Stimulated activated CD4-positive, alpha-beta T cell treated with anti-CD3 and anti-CD28 coated beads, Interleukin-4, amount 100 ng/mL, for 24 hours (primary cell): ENCODE data around the gene ENKUR.

Source experiments
- DNase-seq: peaks from one replicate; pipeline ENCODE4 v3.0.0-alpha.2; 2020

The ENKUR gene, protein sequence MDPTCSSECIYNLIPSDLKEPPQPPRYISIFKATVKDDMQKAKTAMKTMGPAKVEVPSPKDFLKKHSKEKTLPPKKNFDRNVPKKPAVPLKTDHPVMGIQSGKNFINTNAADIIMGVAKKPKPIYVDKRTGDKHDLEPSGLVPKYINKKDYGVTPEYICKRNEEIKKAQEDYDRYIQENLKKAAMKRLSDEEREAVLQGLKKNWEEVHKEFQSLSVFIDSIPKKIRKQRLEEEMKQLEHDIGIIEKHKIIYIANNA

DNA sequence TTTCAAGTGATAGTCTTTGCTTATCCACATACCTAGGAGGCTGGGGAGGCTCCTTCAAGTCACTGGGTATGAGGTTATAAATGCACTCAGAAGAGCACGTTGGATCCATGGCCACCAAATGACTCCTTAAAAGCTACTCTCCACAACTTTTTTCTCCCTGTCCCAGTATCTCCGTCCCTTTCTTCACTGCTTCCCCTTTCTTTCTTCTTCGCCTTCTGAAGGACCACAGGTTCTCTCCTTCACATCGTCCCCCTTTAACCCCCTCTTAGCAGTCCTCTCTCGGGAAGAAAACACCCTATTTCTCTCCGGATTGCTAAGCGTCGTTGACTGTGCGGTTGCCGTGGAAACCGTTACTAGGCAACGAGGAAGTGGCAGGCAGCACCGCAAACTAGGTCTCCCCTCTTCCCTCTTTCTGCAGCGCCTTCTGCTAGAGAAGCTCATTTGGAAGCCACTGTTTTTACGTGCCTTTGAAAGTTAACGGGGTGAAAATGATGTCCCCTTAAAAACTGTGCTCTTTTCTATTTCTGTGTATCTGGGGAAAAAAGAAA, at the start of gene ENKUR:
Gene ENKUR (minus strand): TSS at position 331 of the 548 bp plus-strand sequence. CDS start 222 bp downstream, at position 109.
- peak; percentile 95 for DNase-seq

DNA sequence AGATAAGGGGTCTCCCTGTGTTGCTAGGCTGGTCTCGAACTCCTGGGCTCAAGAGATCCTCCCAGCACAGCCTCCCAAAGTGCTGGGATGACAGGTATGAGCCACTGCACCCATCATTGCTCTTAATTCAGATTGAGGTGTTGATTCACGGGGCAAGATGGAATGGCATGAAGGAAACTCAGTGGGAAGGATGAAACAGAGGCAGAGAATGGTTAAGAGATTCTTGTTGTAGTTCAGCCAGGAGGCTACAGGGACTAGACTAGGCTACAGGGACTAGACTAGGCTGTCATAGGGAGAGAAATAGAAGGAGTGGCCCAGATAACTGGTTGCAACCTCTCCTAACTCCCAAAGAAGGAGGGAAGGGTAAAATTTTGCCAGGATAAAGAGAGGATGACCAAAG, 48.4 kb upstream of the ENKUR start:
- DNase-seq, result no peak

DNA sequence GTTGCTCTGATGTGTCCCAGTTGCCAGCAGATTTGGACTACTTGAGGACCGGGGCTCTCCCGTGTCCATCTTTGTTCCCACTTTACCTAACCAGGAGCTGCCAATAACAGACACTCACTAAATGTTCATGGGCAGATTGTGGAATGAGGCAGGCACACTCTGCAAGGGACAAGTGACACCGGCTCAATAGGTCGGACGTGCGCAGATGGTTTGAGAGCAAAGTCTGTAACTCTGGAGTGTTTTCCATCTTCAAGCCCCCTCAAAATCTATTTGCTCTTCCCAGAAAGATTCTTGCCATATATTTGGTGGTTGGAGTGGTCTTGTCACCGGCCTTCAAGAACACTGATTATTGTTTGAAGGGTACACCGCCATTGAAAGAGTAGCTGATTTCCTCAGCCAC, 47.7 kb upstream of the ENKUR start:
- no peak for DNase-seq

DNA sequence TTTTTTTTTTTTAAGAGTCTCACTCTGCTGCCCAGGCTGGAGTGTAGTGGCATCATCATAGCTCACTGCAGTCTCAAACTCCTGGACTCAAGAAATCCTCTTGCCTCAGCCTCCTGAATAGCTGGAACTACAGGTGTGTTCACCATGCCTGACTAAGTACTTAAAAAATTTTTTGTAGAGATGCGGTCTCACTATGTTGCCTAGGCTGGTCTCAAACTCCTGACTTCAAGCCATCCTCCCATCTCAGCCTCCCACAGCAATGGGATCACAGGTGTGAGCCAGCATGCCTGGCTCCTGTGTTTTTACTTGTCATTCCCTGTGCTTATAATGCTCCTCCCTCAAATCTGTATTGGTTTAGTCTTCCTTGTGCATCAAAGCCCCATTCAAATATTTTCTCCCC, 47.2 kb upstream of the ENKUR start:
- DNase-seq, result no peak

DNA sequence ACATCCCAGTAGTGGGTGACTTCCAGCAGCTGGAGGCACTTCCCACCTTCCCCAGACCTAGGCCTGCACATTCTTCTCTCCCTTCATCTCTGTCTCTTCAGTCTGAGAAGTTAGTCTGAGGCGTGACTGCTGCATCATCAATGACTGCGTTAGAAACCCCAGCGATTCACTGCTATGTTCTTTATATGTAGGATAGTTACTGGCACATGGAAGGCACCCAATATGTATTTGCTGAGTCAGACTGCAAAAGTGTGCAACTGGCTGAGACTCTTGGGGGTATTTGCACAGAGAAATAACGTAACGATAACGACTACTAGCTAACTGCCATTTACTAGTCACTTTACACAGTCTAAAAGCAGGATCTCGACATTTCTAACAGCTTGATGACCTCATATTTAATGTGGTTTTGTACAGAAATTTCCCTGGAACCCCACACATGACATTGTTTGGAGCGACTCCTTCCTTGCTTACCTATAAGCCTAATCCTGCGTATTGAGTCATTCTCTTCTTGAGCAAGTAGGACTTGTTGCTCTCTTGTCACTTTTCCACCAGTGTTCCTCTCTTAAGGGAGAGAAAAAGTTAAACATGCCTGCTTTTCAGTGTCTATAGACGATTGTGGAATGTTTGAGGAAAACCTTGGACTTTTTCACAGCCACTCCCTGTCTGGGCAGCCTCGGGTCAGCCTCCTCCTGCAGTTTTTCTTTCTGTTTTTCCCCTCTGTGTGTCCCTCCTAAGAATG, 45.9 kb upstream of the ENKUR start:
- no peak for DNase-seq

DNA sequence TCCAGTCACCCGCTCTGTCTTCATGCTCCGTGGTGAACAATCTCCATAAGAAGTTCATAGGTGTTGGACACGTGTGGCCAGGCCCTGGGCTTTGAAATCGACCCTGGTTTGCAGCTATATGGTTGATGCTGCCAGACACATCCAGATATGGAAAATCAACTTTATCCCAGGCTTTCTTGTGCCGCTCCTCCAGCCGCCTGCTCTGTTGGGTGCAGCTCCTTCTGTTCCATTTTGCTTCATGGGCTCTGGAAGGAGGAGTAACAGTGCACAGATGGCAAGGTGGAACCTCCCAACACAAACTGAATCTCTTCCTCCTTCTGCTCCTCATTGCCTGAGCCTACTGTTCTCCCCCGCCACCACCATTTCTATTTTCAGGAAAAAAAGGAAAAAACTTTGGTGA, 45.2 kb upstream of the ENKUR start:
- DNase-seq, result no peak

DNA sequence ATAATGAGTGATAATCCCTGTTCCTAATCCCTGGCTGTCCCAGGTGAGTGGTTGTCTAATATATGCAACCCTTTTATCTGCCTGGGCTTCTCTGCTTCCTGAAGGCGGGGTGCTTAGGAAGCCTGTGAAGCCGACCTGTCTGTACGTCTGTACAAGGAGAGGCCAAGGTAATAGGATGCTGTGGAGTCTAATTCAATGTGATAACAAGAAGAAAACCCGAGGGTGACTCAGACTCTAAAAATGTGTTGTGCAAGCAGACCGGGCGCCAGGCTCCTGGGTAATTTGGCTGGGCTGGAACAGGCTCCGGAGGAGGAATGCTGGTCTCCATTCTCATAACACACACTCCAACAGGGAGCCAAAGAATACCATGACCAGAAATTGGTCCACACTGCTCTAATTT, 44.0 kb upstream of the ENKUR start:
- DNase-seq, result no peak

DNA sequence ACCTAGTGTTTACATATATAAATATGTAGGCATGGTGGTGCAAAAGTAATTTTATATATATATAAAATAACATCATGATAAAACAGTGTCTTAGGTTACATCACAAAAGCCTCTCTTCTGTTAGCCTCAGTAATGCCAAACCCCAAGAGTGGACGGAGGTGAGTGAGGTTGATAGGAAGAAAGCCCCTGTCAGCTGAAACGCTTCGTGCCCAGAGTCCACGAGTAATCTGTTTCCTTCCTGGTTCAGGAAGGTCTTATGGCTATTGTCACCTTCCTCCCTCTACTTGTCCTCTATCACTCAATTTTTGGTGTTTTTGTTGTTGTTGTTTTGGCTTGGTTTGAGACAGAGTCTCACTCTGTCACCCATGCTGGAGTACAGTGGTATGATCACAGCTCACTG, 41.9 kb upstream of the ENKUR start:
- DNase-seq, result no peak

DNA sequence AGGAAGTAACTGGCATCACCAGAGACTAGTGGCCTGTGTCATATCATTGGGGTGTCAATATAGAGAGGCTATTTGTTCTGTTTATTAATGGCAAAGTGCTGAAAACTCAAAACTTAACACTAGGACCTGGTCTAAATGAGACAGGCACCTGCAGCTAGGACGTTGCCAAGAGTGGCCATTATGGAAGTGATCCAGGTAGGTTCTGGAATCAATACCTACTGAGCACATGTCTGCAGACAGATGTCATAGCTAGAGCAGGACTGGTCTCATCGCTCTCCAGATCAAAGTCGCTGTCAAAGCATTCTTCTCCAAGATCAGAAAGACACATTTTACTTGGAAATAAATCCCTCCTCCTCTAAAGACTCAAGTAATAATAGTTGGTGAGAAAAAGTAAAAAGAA, 40.8 kb upstream of the ENKUR start:
- DNase-seq, result no peak

DNA sequence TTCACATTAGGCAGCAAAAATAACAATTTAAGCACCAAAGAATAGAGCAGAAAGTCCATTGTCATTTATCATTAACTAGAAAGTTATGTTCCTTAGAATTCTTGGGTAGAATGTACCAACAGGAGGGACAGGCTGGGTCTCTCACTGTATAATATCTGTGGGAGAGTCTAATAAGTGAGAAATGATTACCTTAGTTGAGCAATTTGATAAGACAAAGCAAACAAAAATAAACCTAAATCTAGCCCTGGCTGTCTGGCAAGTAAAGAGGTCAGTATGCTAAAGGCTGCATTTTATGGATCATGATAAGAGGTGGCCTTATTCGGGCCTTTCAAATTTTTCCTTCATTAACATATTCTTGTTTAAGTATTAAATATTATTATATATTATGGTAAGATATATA, 36.1 kb upstream of the ENKUR start:
- no peak for DNase-seq

DNA sequence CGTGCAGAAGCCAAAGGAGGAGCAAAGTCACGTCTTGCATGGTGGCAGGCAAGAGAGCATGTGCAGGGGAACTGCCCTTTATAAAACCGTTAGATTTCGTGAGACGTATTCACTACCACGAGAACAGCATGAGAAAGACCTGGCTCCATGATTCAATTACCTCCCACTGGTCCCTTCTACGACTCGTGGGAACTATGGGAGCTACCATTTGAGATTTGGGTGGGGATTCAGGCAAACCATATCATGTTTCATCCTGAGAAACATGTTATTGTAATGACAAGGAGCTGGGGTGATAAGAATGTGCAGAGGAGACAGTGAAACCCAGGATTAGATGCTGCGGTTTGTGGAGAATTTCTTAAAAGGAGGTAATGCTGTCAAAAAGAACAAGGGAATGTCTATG, 34.4 kb upstream of the ENKUR start:
- no peak for DNase-seq

DNA sequence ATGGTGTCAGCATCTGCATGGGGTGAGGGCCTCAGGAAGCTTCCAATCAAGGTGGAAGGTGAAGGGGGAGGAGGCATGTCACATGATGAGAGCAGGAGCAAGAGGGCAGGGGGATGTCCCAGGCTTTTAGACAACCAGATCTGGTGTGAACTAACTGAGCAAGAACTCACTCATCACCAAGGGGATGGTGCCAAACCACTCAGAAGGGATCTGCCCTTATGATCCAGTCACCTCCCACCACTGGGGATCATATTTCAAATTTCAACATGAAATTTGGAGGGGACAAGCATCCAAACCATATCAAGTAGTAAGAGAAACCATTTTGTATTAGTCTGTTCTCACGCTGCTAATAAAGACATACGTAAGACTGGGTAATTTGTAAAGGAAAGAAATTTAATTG, 34.0 kb upstream of the ENKUR start:
- DNase-seq, result no peak

DNA sequence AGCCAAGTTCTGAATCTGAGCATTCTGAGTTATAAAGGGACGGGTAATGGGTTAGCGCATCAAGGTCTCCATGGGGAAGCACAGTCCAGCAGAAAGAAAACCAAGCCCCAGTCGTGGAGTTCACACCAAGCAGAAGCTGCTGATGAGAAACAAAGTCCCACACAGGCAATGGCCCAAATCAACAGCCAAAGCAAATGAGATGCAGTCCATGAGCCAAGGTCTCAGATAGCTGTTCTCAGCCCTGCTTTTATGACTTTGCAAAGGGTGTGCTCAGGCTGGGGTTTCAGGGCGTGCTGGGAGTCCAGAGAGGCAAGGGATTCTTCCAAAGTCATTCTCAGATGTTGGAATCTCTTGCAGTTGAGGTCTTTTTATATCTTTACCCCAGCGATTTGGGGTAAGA, 32.5 kb upstream of the ENKUR start:
- DNase-seq, result no peak

DNA sequence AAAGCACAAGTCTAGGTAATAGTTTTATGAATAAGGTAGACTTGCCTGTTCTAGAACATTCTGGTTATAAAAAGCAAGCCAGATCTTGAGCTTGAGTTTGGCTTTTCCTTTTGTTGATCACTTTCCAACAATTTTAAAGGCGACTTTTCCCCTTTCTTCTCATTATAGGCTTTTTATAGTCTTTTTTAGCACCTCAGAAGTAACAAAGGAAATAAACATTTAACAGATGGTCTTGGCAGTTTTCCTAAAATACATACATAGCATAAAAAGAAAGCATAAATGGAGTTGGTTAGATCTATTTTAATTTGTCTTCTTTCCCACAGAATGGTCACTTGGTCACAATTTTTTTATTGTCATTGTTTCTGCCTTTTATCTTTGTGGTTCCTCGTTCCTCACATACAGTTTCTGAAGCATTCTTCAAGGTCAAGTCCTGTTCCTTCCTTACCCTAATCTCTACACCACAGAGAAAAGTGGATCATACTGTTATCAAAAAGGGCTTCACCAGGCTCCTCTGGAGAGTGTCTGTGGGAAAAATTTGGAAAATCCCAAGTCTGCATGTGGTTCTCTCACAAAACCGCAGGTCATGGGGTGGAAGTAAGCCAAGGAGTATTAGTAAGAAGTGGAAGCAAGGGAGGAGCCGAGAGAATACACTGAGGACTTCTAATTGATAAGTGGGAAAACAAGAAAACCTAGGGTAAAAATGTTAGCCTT, 31.8 kb upstream of the ENKUR start:
- DNase-seq, result no peak

DNA sequence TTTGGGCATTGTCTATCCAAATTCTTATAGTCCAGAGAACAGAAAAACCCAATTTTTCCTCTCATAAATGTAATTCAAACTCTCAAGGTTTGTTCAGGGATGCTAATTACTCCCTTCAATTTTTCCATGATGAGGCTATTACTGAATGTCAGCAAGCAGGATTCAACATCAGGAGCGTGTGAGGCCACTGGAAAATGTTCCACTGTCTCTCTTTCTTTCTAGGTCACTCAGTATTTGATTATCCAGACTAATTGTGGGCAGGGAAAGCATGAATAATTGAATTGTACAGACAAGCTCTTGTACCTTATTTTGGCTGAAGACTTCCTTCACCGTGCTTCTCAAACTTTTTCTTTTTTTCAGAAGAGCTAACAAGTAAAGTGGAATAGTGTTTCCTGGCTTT, 31.1 kb upstream of the ENKUR start:
- no peak for DNase-seq

DNA sequence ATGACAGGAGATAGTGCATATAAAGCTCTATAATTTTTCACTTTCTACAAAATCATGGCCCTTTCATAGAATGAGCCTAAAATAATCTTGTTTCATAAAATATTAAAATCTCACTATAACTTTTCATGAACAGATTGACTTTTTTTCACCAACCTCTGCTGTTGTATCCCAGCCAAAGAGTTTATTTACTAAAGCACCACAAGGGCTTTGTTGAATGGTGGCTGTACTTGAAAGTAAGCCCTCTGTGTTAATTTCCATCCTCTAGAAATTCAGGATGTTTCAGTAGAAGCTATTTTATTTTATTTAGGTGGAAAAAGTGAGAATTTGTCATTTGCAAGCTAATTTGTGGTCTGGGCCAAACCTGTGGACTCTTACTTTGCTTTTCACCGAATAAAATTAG, 30.7 kb upstream of the ENKUR start:
- DNase-seq, result no peak

DNA sequence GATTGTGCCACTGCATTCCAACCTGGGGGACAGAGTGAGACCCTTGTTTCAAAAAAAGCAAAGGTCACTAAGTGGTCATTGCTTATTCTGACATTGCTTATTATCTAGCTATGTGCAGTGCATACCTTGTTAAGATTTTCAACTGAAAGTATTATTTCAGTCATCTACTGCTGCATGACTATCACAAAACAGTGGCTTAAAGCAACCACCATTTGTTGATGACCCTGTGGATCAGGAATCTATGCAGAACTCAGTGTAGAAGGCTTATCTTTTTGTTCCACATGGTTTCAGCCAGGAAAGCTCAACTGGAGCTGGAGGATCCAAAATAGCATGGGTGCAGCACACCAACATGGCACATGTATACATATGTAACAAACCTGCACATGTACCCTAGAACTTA, 23.6 kb upstream of the ENKUR start:
- no peak for DNase-seq

DNA sequence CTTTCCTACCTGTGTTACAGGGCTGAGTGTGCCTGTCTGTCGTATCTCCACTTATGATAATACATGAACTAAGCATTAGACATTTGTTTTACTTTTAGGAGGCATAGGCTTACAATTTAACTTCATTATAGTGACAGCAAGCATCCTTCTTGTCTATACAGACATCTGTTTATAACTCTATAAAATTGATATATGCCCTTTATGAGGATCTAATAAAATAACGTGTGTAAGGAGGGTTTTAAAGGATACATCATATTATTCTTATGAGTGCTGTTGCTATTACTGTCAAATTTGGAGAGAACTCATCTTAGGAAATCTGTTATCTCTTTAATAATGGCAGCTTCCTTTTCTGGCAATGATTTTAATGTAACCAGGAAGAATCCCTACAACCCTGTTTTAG, 22.4 kb upstream of the ENKUR start:
- DNase-seq, result no peak

DNA sequence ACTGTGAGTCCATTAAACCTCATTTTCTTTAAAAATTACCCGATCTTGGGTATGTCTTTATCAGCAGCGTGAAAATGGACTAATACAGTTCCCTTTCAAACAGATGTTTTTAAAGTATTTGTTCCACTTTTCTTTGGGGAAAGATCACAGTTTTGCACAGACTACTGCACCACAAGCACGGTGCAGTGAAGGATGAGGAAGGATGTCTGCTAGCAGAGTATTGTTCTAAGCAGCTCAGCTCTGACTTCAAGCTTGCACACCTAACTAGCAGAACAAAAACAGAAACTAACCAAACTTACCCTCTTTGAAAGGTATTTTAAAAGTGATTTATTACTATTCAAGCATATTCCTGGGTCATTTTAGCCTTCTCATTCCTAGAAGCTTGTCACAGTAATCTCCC, 20.4 kb upstream of the ENKUR start:
- DNase-seq, result no peak

DNA sequence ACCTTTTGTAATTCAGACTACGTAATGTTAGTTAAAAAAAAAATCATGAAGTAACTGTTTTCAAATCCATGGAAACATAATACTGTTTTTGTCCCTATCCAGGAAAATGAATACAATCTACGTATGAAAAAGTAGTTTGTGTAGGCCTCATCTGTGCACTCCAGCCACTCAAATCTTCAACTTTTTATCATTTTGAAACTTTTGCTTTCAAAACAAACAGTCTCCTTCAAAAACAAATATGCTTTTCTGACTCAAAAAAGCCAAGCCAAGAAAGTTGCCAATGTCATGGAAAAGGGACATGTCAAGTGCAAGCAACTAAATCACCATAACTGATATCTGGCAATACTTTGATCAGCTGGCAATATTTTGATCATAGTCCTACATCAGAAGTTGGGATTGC, 13.6 kb upstream of the ENKUR start:
- DNase-seq, result no peak

DNA sequence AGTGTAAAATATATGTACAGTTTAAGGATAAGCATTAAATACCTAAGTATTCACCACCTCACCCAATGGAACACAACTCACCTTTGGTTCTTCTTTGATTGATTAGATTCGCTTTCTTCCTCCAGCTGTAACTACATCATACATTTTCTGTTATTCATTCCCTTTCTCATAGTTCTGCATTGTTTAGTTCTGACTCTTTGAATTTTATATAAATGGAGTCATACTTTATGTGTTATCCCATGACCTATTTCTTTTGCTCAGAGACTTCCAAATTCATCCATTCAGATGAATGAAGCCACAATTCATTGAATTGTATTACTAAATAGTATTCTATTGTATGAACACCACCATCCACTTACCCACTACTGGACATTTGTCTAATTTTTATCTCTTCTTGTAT, 12.8 kb upstream of the ENKUR start:
- no peak for DNase-seq

DNA sequence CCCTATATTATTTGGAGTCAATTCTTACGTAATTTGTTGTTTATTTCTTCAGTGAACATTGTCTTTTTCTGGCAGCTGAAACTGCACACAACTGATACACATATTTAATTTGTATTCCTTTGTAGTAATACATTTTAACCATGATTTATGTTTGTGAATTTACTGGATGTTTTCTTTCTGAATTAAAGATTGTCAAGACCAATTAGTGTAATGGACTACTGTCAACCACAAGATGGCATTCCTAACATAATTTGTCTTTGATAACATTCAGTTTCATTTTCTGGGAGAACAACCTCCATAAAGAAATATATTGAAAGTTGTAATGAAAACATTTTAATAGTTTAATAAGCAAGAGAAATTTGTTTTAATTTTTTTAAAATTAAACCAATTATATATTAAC, 10.5 kb upstream of the ENKUR start:
- no peak for DNase-seq

DNA sequence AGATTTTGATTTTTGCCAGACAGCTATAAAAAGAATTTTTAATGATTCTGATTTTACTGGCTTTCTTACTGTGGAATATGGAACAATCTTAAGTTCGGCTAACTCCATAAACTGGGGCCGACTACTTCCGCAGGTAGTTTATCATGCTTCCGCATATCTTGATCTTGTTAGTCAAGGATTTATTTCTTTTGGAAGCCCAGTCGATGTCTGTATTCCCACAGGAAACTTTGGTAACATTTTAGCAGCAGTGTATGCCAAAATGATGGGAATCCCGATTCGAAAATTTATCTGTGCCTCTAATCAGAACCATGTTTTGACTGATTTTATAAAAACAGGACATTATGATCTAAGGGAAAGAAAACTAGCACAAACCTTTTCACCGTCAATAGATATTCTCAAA, 8.6 kb upstream of the ENKUR start:
- no peak for DNase-seq

DNA sequence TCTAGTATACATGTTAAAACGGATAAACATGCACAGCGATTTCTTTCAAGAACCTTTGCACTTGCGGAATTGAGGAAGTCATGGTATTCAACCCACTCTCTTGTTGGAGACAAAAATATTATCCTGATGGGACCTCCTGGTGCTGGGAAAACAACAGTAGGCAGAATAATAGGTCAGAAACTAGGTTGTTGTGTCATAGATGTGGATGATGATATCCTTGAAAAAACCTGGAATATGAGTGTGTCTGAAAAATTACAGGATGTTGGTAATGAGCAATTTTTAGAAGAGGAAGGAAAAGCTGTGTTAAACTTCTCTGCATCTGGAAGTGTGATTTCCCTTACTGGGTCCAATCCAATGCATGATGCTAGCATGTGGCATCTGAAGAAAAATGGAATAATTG, 7.3 kb upstream of the ENKUR start:
- no peak for DNase-seq
